ENCODE measurements around the gene STEAP3.

- no peak for TF ChIP-seq CTCF (IDR thresholded peaks at IDR 0.05)
- no peak for TF ChIP-seq EZH2 (IDR thresholded peaks at IDR 0.05; ENCODE audit: borderline replicate concordance, insufficient read depth, low read depth, low read length, poor library complexity, severe bottlenecking)
These were observed 9.0 kb downstream of the STEAP3 start for GRCh38 chr2:119232666-119232993.

Data from B cell (primary cell).